Astrocyte of the cerebellum (primary cell): Measurements from ENCODE around the gene HEXIM2.

Source experiments
- DNase-seq: peaks from one replicate; pipeline ENCODE4 v3.0.0-alpha.2; 2011; ENCODE audit warnings: low read depth
- H3K4me3 ChIP-seq: 2 replicates; pipeline ENCODE4 v1.5.1; 2011; ENCODE audit warnings: mild to moderate bottlenecking, low read depth, low read length, moderate library complexity
- CTCF ChIP-seq: IDR thresholded peaks from 2 replicates; pipeline ENCODE4 v1.5.1; 2012; ENCODE audit warnings: low read length, low read depth, moderate library complexity, mild to moderate bottlenecking; ENCODE audit errors: missing control alignments
- in situ Hi-C: cut with HindIII; loops from 2 replicates; pipeline ENCODE4 v1.10.0; 2017; ENCODE audit warnings: low sequenced_read_pairs

HEXIM2 gene

DNA sequence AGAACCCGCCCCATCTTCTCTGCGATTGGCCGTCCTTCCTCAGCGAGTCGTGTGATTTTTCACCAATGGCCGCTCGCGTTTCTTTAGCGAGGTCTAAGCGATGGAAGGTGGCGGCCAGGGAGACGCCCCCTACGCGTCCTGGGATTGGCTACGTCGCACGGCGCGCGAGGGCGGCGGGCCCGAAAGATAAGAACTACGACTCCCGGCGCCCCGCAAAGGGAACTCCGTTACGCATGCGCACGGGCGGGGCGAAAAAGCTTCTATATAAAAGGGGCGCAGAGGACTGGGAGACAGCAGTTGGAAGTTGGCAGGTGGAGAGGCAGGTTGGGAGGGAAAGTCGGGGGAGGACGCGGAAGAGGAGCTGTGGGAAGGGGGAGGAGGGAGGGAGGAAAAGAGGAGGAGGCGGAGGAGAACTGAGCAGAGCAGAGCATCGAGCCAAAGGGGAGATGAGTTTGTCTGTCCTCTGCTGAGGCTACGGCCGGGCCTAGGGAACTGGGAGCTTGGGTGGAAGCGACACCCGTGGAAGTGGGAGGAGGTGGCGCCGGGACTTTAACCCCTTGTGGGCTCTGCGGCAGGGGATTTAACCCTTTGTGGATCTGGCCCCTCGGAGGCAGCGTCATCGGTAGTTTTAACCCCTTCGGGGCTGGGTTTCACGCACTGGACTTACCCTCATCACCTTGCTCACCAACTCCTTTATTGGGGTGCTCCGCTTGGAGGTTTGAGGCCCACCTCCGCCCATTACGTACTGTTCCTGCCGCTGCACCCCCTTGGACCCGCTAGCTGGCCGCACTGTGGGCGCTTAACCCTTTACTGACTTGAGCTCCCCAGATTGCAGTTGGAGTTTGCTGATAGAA, 13.3 kb upstream of the HEXIM2 start, which contains the start of gene HEXIM1:
Gene HEXIM1 (plus strand): TSS at position 293 of the 854 bp plus-strand sequence. CDS start 716 bp downstream, outside the sequence.
- in situ Hi-C loops: no loop called here
- no peak for TF ChIP-seq CTCF
- peak within 1 kb of the TSS; percentile 78 for H3K4me3 ChIP-seq
- peak; percentile 99 for DNase-seq

DNA sequence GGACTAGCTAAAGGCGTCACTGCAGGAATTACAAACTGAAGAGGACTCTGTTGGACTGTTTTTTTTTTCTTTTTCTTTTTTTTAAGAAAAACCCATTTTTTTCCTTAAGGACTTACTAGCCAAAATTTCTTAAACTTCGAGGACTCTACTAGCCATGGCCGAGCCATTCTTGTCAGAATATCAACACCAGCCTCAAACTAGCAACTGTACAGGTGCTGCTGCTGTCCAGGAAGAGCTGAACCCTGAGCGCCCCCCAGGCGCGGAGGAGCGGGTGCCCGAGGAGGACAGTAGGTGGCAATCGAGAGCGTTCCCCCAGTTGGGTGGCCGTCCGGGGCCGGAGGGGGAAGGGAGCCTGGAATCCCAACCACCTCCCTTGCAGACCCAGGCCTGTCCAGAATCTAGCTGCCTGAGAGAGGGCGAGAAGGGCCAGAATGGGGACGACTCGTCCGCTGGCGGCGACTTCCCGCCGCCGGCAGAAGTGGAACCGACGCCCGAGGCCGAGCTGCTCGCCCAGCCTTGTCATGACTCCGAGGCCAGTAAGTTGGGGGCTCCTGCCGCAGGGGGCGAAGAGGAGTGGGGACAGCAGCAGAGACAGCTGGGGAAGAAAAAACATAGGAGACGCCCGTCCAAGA, 12.5 kb upstream of the HEXIM2 start:
- peak overlapping the region; percentile 78 for H3K4me3 ChIP-seq
- DNase-seq: no peak
- TF ChIP-seq CTCF: peak; percentile 86
- in situ Hi-C loops: no loop called here

GRCh38 chr17:45149669-45150664, 11.7 kb upstream of the HEXIM2 start:
- no peak for TF ChIP-seq CTCF
- in situ Hi-C loops: no loop called here
- no peak for DNase-seq
- H3K4me3 ChIP-seq: peak overlapping the region; percentile 78

DNA sequence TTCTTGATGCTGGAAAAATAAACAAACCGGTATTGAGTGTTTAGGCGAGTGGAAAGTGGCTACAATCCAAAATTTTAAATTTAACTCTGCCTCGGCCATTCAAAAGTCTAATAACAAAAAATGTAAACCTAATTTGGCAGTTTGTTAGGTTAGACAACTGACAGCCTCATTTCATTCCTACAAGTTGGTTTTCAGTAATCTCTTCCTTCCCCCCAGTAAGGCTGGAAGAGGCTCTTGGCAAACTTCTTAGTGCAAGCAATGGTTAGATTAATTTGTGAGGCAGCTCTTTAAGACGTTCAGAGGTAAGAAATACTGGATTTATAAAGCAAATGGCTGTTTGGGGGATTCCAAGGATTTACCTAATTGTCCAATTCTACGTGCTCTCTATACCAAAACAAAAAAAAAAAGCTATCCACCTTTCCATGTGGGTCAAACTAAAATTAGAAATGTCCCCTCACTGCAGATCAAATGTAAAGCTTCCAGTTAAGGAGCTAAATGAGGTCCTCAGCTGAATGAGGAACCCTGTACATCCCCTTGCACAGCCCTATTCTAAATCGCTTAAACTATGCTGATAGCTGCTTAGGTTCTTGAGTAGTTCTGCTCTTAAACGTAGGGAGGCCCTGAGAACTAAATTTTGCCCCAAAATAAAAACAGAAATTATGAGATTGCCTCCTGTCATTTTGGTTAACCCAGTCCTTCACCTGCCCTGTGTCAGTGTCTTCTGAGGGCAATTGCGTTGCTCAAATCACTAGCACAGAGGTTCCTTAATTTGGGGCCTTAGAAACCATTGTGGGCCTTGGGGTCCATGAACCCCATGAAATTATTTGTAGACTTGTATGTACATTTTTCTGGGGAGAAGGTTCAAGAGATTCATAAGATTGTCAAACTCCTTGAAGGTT, 10.5 kb upstream of the HEXIM2 start:
- peak overlapping the region; percentile 78 for H3K4me3 ChIP-seq
- no peak for TF ChIP-seq CTCF
- no peak for DNase-seq
- in situ Hi-C loops: no loop called here

- in situ Hi-C loops: no loop called here
- no peak for DNase-seq
Observed at GRCh38 chr17:45155029-45155428, 6.6 kb upstream of the HEXIM2 start.

More at GRCh38 chr17:45155029-45155428, 6.6 kb upstream of the HEXIM2 start:
- no peak for TF ChIP-seq CTCF
- no peak overlapping the region for H3K4me3 ChIP-seq
